Activated naive CD8-positive, alpha-beta T cell (primary cell): ENCODE data around the gene ABCC11.
A peak's percentile ranks its signal among the peaks of the same experiment; 100 is the strongest.

Experiments used
- H3K27ac Mint-ChIP-seq: one replicate; pipeline ENCODE4 v1.8.0; 2021; ENCODE audit warnings: mixed read lengths
- H3K27me3 Mint-ChIP-seq: one replicate; pipeline ENCODE4 v1.8.0; 2021; ENCODE audit warnings: mixed read lengths
- H3K36me3 Mint-ChIP-seq: one replicate; pipeline ENCODE4 v1.8.0; 2021; ENCODE audit warnings: mixed read lengths
- H3K4me1 Mint-ChIP-seq: one replicate; pipeline ENCODE4 v1.8.0; 2021; ENCODE audit warnings: low read depth, mixed read lengths
- H3K4me3 Mint-ChIP-seq: one replicate; pipeline ENCODE4 v1.8.0; 2021; ENCODE audit warnings: mild to moderate bottlenecking, mixed read lengths
- H3K9me3 Mint-ChIP-seq: one replicate; pipeline ENCODE4 v1.8.0; 2021; ENCODE audit warnings: low read depth, mixed read lengths

Gene ABCC11

GRCh38 chr16:48232493-48233040, 14.8 kb downstream of the ABCC11 start:
- Mint-ChIP-seq H3K9me3 (no peaks in the 10 kb centered on the region), H3K27me3 (peaks cover 4% of the 10 kb centered on the region), H3K4me1 (peaks cover 22% of the 10 kb centered on the region), H3K36me3 (no peaks in the 10 kb centered on the region), H3K27ac (peak overlapping the region; percentile 75), H3K4me3 (peak overlapping the region; percentile 24)

- Mint-ChIP-seq H3K27ac (peak overlapping the region; percentile 75), H3K36me3 (no peaks in the 10 kb centered on the region), H3K27me3 (peaks cover 4% of the 10 kb centered on the region), H3K4me3 (peak overlapping the region; percentile 5), H3K4me1 (peaks cover 22% of the 10 kb centered on the region), H3K9me3 (no peaks in the 10 kb centered on the region)
Observed at GRCh38 chr16:48231727-48232492, 15.4 kb downstream of the ABCC11 start.

GRCh38 chr16:48225456-48225855, 21.9 kb downstream of the ABCC11 start:
- peaks cover 7% of the 10 kb centered on the region for H3K27me3 Mint-ChIP-seq
- no peak overlapping the region for H3K27ac Mint-ChIP-seq
- H3K36me3 Mint-ChIP-seq: no peaks in the 10 kb centered on the region
- H3K4me3 Mint-ChIP-seq: no peak overlapping the region
- no peaks in the 10 kb centered on the region for H3K9me3 Mint-ChIP-seq
- no peaks in the 10 kb centered on the region for H3K4me1 Mint-ChIP-seq

- no peaks in the 10 kb centered on the region for H3K9me3 Mint-ChIP-seq
- H3K4me3 Mint-ChIP-seq: no peak overlapping the region
- peaks cover 4% of the 10 kb centered on the region for H3K27me3 Mint-ChIP-seq
- no peak overlapping the region for H3K27ac Mint-ChIP-seq
- H3K4me1 Mint-ChIP-seq: no peaks in the 10 kb centered on the region
- H3K36me3 Mint-ChIP-seq: no peaks in the 10 kb centered on the region
Observed at GRCh38 chr16:48223490-48223889, 23.8 kb downstream of the ABCC11 start.

GRCh38 chr16:48220891-48221290, 26.4 kb downstream of the ABCC11 start:
- Mint-ChIP-seq H3K27ac (no peak overlapping the region), H3K9me3 (no peaks in the 10 kb centered on the region), H3K4me3 (no peak overlapping the region)

GRCh38 chr16:48218473-48218872, 28.9 kb downstream of the ABCC11 start:
- Mint-ChIP-seq H3K4me1 (no peaks in the 10 kb centered on the region), H3K9me3 (no peaks in the 10 kb centered on the region), H3K27me3 (no peaks in the 10 kb centered on the region), H3K4me3 (no peak overlapping the region), H3K36me3 (no peaks in the 10 kb centered on the region), H3K27ac (no peak overlapping the region)

More at GRCh38 chr16:48220891-48221290, 26.4 kb downstream of the ABCC11 start:
- peaks cover 4% of the 10 kb centered on the region for H3K27me3 Mint-ChIP-seq
- no peaks in the 10 kb centered on the region for H3K4me1 Mint-ChIP-seq
- no peaks in the 10 kb centered on the region for H3K36me3 Mint-ChIP-seq

- Mint-ChIP-seq H3K4me1 (no peaks in the 10 kb centered on the region), H3K9me3 (no peaks in the 10 kb centered on the region), H3K27me3 (no peaks in the 10 kb centered on the region), H3K36me3 (no peaks in the 10 kb centered on the region), H3K27ac (no peak overlapping the region), H3K4me3 (no peak overlapping the region)
Observed at GRCh38 chr16:48217708-48218107, 29.6 kb downstream of the ABCC11 start.

- no peaks in the 10 kb centered on the region for H3K27me3 Mint-ChIP-seq
- H3K4me1 Mint-ChIP-seq: no peaks in the 10 kb centered on the region
- no peak overlapping the region for H3K27ac Mint-ChIP-seq
- H3K36me3 Mint-ChIP-seq: no peaks in the 10 kb centered on the region
- H3K4me3 Mint-ChIP-seq: no peak overlapping the region
- H3K9me3 Mint-ChIP-seq: no peaks in the 10 kb centered on the region
Observed at GRCh38 chr16:48215738-48216137, 31.6 kb downstream of the ABCC11 start.

GRCh38 chr16:48212033-48212432, 35.3 kb downstream of the ABCC11 start:
- Mint-ChIP-seq H3K4me3 (no peak overlapping the region), H3K27ac (no peak overlapping the region), H3K27me3 (peaks cover 2% of the 10 kb centered on the region), H3K36me3 (no peaks in the 10 kb centered on the region), H3K4me1 (no peaks in the 10 kb centered on the region), H3K9me3 (no peaks in the 10 kb centered on the region)

- Mint-ChIP-seq H3K27me3 (peaks cover 2% of the 10 kb centered on the region), H3K27ac (no peak overlapping the region), H3K4me1 (no peaks in the 10 kb centered on the region), H3K9me3 (no peaks in the 10 kb centered on the region), H3K4me3 (no peak overlapping the region), H3K36me3 (no peaks in the 10 kb centered on the region)
Observed at GRCh38 chr16:48210747-48211146, 36.6 kb downstream of the ABCC11 start.

GRCh38 chr16:48206594-48207242, 40.6 kb downstream of the ABCC11 start:
- Mint-ChIP-seq H3K4me1 (no peaks in the 10 kb centered on the region), H3K27ac (no peak overlapping the region), H3K4me3 (no peak overlapping the region), H3K9me3 (no peaks in the 10 kb centered on the region), H3K36me3 (no peaks in the 10 kb centered on the region), H3K27me3 (peaks cover 4% of the 10 kb centered on the region)

- H3K36me3 Mint-ChIP-seq: no peaks in the 10 kb centered on the region
- H3K9me3 Mint-ChIP-seq: no peaks in the 10 kb centered on the region
- H3K4me3 Mint-ChIP-seq: no peak overlapping the region
- no peak overlapping the region for H3K27ac Mint-ChIP-seq
- no peaks in the 10 kb centered on the region for H3K4me1 Mint-ChIP-seq
- H3K27me3 Mint-ChIP-seq: peaks cover 4% of the 10 kb centered on the region
Observed at GRCh38 chr16:48204825-48205151, 42.6 kb downstream of the ABCC11 start.

- Mint-ChIP-seq H3K4me3 (no peak overlapping the region), H3K4me1 (no peaks in the 10 kb centered on the region), H3K27me3 (peaks cover 4% of the 10 kb centered on the region), H3K9me3 (no peaks in the 10 kb centered on the region), H3K36me3 (no peaks in the 10 kb centered on the region), H3K27ac (no peak overlapping the region)
Observed at GRCh38 chr16:48203974-48204824, 43.1 kb downstream of the ABCC11 start.

- Mint-ChIP-seq H3K27me3 (peaks cover 2% of the 10 kb centered on the region), H3K9me3 (no peaks in the 10 kb centered on the region), H3K27ac (no peak overlapping the region), H3K4me1 (no peaks in the 10 kb centered on the region), H3K4me3 (no peak overlapping the region), H3K36me3 (no peaks in the 10 kb centered on the region)
Observed at GRCh38 chr16:48201515-48202201, 45.7 kb downstream of the ABCC11 start.
